SU-DHL-6 (cell line): ENCODE results near the gene MT1A.

ENCODE experiments used
- CTCF ChIP-seq: fragments of 200-600 bp; sonication (generic); IDR thresholded peaks from one replicate; pipeline ENCODE4 v1.5.1; 2017; ENCODE audit warnings: antibody characterized with exemption, mild to moderate bottlenecking, low read length, moderate library complexity; ENCODE audit not compliant: insufficient read depth, poor library complexity, severe bottlenecking
- EZH2phosphoT487 ChIP-seq: fragments of 200-600 bp; sonication (generic), shearing (Covaris generic); conservative IDR thresholded peaks from 2 replicates; pipeline ENCODE4 v1.6.1; 2018; ENCODE audit warnings: mild to moderate bottlenecking, antibody characterized with exemption, low read length, moderate library complexity, mixed read lengths

GRCh38 chr16:56593573-56594291, 44.7 kb upstream of the MT1A start:
- no peak for TF ChIP-seq EZH2phosphoT487
- TF ChIP-seq CTCF = no peak
